ENCODE data around the gene TMEM141.
"Not testable (repeated sequence)": the region's sequence is repeated elsewhere in the genome, so short reads cannot be mapped to it uniquely, and the experiment has no call there.

DNA sequence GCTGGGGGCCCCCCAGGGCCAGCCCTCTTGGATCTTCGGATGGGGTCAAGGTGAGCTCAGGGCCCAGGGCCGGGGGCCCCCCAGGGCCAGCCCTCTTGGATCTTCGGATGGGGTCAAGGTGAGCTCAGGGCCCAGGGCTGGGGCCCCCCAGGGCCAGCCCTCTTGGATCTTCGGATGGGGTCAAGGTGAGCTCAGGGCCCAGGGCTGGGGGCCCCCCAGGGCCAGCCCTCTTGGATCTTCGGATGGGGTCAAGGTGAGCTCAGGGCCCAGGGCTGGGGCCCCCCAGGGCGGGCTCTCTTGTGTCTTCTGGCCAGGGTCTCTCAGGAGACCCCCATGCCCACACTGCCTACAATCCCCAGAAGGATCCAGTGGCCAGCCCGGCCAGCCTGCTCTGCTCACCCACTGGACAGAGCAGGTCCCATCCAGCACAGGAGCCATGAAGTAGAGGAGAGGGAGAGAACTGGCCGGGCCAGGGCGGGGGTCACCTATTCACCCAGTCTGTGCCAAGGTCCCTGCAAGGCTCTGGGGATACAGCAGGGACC lies 11.9 kb downstream of the TMEM141 start:
- not testable (repeated sequence) for TF ChIP-seq CTCF (conservative IDR thresholded peaks at IDR 0.05 in 1 of 2, IDR thresholded peaks at IDR 0.05 in 1 of 2; ENCODE audit: low read depth in 1 of 2, low read length in 2 of 2); EZH2 (IDR thresholded peaks at IDR 0.05; ENCODE audit: low read length, missing control alignments)

Measured in fibroblast of lung (primary cell).